ENCODE measurements around the gene PPP2R5C.

GRCh38 chr14:101755591-101756324, 5.8 kb upstream of the PPP2R5C start:
- TF ChIP-seq CTCF (IDR thresholded peaks at IDR 0.05; ENCODE audit: extremely low read depth in 1 of 2, insufficient read depth in 1 of 2, low read depth in 1 of 2, low read length in 2 of 2): no peak
- no peak for TF ChIP-seq FOS (IDR thresholded peaks at IDR 0.05; ENCODE audit: borderline replicate concordance, insufficient read depth, low read length)
- no peak for TF ChIP-seq MAX (IDR thresholded peaks at IDR 0.05; ENCODE audit: insufficient read depth, insufficient read length)
- TF ChIP-seq EZH2 (IDR thresholded peaks at IDR 0.05; ENCODE audit: borderline replicate concordance, low read depth, low read length, severe bottlenecking): no peak
- TF ChIP-seq GATA2 (IDR thresholded peaks at IDR 0.05; ENCODE audit: insufficient read depth, insufficient read length, low read depth, low read length): no peak
- no peak for TF ChIP-seq POLR2A (IDR thresholded peaks at IDR 0.05; ENCODE audit: low read depth, low read length)
- TF ChIP-seq JUN (IDR thresholded peaks at IDR 0.05; ENCODE audit: borderline replicate concordance, insufficient read depth, insufficient read length, low read depth): no peak
- no peak for TF ChIP-seq MYC (IDR thresholded peaks at IDR 0.05; ENCODE audit: low read depth, low read length)
